GOT3 (cell line): ENCODE results near the gene SLC38A3.

Source experiments
- DNase-seq: peaks from one replicate; lab custom pipeline; 2025; ENCODE audit warnings: mixed read lengths; lab: John Stamatoyannopoulos, UW

Gene SLC38A3

GRCh38 chr3:50192689-50193141 lies 12.4 kb upstream of the SLC38A3 start:
- no peak for DNase-seq

GRCh38 chr3:50193286-50193685 lies 11.8 kb upstream of the SLC38A3 start:
- no peak for DNase-seq

DNA sequence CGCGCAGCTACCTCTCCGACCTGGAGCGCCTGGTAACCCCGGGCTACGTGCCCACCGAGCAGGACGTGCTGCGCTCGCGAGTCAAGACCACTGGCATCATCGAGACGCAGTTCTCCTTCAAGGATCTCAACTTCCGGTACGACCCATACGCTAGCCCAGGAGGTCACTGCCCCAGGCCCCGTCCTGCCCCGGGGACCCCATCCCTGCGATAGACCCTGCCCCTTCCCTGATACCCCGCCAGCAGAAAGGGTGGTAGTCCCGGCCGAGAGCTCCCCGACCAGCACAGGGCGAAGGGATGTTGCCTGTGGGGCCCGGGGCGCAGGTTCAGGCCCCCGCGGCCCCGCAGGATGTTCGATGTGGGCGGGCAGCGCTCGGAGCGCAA lies 11.3 kb upstream of the SLC38A3 start:
- DNase-seq: no peak

- peak; percentile 18 for DNase-seq
Measured at GRCh38 chr3:50194128-50194902, 10.8 kb upstream of the SLC38A3 start.

- DNase-seq: no peak
Measured at GRCh38 chr3:50194903-50195500, 10.1 kb upstream of the SLC38A3 start.

GRCh38 chr3:50195501-50196252 lies 9.4 kb upstream of the SLC38A3 start:
- DNase-seq: no peak

DNA sequence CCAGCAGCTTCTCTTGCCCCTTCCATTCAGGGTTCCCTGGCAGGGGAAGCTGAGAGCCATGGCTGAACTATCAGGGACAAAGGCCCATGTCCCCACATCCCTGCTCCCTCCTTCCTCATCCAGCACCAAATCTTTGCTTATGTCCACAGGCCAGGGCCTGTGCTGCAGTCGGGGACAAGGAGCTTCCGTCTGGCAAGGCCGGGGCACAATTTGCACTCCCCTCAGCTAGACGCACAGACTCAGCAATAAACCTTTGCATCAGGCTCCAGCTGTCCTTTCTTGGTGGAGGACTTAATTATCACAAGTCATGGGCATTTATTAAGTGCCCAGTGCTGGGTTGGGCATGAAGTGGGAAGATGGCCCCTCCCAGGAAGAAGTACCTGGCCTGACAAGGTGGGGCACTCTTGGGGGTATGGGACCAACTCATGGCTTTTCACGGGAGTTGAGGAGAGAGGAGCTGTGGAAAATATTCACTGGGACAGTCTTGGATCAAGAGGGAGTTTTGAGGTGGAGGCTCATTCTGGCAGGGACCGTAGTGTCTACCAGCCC lies 8.7 kb upstream of the SLC38A3 start:
- no peak for DNase-seq

- DNase-seq: no peak
Measured at GRCh38 chr3:50201573-50202315, 3.3 kb upstream of the SLC38A3 start.

DNA sequence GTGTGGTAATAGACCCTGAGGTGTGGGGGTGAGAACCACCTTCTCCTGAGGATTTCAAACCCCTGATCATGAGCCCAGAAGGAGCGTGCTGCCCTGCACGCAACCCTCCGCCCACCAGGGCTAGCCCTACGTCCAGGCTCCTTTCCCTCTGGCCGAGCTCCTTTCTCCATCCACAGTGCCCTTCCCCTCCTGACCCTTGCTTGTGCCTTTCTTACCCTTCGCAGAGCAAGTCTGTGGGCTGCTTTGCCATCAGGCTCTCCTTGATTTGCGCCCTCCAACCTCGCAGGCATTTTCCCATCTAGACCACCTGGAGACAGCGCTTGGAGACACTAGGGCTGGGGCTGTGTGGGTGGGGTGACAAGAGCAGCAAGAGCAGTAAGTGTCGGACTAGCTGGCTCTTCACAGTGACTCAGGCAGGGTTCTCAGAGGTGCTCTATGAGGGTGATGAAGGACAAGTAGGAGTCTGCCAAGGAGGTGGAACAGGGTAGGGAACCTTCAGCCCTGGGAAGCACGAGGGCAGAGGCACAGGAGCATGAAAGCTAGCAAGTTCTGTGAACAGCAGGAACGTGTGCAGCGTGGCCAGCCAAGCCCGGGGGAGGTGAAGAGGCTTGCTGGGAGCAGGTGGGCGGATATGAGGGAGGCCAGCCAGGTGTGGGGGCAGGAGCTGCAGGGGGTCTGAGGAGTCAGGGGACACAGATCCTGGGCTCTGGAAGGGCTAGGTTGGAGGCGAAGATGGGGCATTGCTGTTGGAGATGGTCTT lies 2.5 kb upstream of the SLC38A3 start:
- DNase-seq: no peak

DNA sequence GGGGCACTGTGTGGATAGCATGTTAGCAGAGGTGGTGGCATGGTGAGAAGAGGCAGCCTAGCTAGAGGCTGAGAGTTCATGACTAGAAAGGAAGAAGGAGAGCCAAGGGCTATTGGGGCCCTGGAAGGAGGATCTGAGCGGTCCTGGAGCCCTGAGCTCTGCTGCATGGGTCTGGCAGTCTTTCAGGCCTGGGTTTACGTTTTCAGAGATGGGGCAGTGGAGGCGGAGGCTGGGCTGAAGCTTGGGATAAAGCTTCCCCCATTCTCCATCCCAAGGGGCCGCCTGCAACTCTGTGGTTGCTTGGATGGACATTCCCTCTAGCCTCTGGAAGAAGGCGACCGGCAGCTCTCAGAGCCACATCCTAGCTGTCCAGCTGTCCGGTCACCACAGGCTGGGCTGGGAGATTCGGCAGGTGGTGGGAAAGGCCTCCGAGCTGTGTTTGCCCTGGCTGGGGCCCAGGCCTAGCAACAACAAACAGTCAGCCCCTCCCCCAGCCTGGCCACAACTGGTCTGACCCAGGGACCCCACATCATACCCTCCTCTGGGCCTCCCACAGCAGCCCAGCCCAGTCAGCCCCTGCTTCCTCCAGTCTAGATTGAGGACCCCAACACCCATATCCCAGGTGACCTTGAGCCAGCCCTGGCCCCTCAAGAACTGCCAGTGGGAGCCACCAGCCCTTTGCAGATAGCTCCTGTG lies 1.8 kb upstream of the SLC38A3 start:
- no peak for DNase-seq

GRCh38 chr3:50203809-50204803 lies 965 bp upstream of the SLC38A3 start:
- no peak for DNase-seq

DNA sequence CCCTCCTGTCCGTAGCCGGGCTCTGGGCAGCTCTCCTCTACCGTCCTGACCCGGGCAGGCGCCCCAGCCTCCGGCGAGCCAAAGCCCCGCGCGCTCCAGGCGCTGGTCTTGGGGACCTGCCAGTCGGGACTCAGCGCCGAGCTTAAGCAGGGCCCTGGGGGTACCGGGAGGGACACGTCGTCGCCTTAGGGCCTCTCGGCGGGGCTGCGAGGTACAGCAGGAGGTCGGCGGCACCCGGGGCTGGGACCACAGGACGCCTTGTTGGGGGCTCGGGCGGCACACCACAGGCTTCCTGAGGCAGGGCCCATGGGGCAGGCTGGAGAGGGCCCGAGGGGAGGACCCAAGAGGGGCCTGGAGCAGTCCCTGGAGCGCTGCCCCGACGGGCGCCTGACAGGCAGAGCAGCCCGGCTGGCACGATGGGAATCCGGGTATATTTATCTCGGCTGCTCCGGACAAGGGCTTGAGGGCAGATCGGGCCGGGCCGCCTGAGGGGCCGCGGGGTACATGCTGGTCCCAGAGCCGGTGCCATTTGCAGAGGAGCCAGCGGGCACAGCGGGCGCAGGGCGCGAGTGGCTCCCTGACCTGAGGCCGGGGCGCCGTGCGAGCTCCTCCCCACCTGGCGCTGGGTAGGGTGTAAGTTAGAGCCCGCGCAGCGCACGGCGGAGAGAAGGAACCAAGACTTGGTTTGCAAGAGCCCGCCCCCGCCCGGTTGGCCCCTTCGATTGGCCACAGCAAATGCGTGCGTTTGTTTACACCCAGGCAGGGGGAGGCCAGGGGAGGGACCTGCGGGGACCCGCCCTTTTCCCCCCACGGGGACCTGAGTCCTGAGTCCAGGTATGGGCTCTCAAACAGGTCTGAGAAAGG lies 574 bp downstream of the SLC38A3 start:
- no peak for DNase-seq

DNA sequence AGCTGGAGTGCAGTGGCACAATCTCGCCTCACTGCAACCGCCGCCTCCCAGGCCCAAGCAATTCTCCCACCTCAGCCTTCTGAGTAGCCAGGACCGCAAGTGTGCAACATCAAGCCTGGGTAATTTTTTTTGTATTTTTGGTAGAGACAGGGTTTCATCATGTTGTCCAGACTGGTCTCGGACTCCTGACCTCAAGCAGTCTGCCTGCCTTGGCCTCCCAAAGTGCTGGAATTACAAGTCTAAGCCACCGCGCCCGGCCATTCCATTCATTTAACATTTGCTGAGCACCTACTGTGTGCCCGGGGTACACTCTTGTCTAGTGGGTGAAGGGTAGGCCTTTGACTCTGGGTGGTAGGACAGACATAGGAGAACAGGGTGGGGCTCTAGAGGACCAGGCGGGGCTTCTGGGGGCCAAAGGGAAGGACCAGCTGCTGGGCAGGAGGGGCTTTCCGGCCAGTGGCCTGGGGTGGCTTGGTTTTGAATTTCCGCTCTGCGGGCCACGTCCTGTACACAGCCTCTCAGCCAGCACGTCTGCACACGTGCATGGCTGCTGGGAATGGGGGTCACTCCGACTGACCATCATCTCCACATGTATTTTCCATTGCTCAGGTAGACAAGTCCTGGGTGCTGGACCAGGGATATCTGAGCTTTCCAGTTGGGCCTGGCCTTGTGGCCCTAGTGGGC lies 2.4 kb downstream of the SLC38A3 start:
- DNase-seq: no peak

DNA sequence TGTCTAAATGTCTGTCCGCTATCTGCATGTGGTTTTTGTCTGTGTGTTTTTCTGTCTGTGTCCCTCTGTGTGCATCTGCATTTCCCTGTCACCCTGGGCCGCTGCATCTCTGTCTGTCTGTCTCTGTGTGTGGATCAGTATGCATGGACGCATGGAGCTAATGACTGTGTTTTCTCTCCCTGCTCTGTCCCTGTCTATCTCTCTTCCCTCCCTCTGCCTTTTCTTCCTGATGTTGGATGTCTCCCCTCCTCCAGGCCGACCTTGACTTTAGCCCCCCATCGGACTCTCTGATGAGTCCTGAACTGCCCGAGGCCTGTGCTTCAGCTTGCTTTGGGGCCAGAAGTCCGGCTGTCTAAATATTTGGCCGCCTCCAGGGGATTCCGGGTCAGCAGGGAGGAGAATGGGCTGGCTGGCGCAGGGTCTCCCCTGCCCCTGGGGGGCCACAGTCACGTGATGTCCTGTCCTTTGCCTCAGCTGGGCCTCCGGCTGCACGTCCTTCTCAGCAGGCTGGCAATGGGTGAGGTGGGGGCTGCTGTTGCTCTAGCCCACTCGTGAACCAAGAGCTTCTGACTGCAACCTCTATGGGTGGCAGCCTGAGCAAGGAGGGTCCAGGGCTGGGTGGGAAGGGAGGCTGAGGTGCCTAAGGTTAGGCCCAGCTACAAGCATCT lies 3.7 kb downstream of the SLC38A3 start:
- DNase-seq: no peak

GRCh38 chr3:50210176-50210509 lies 5.1 kb downstream of the SLC38A3 start:
- DNase-seq: no peak

DNA sequence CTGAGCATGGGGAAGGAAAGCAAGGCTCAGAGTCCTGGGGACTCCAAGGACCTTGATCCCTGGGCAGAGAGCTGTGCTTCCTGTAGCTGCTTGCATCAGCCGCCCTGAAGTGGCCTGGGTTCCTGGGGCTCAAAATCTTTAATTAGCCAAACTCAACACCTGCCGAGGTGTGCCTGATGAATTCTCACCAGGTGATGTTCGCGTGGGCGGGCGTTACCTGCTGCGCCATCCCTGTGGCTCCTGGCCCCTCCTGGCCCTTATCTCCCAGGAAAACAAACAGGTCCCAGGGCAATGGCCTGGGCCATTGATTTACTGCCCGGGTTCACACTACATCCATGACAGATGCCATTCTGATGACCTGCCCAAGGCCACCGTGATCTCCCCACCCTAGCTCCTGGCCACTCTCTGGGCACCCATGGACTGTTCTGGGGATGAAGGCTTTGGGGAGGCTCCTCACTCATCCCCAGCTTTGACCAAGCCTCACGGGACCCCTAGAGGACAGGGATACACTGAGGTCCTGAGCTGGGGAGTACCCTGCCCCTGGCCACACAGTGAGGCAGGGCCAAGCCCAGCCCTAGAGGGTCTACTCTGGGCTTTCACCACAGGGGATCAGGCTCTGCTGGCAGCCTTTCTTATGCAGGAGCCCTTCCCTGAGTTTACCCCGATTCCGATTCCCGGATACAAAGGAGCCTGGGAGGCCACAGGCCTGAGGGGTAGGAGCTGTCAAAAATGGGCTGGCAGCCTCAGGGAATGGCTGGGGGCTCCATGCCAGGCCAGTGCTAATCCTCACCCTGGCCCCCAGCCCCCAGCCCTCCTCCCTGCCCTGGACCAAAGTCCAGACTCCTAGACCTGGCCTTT lies 5.7 kb downstream of the SLC38A3 start:
- no peak for DNase-seq
